ENCODE results near the gene GMDS.

DNA sequence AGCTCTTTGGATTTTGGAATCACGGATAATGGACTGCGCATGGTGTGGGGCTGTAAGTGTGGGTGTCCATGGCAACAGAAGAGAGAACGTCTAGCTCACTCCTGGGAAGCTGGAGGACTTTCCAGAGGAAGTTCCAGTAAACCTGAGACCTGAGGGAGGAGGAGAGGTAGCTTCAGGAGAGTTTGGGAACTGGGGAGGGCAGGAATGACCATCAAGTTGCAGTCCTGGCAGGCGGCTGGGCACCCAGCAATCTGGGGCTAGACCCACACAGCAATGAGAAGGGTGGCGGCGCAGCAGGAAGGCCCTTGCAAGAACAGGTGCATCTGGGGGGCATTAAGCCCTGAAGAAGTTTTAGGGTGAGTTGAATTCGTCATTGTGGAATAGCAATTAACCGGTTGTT, 539.8 kb downstream of the GMDS start:
- TF ChIP-seq, protein P1, sequence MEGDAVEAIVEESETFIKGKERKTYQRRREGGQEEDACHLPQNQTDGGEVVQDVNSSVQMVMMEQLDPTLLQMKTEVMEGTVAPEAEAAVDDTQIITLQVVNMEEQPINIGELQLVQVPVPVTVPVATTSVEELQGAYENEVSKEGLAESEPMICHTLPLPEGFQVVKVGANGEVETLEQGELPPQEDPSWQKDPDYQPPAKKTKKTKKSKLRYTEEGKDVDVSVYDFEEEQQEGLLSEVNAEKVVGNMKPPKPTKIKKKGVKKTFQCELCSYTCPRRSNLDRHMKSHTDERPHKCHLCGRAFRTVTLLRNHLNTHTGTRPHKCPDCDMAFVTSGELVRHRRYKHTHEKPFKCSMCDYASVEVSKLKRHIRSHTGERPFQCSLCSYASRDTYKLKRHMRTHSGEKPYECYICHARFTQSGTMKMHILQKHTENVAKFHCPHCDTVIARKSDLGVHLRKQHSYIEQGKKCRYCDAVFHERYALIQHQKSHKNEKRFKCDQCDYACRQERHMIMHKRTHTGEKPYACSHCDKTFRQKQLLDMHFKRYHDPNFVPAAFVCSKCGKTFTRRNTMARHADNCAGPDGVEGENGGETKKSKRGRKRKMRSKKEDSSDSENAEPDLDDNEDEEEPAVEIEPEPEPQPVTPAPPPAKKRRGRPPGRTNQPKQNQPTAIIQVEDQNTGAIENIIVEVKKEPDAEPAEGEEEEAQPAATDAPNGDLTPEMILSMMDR (IDR thresholded peaks at IDR 0.05; ENCODE audit: low read length): no peak
- TF ChIP-seq EZH2 (optimal IDR thresholded peaks at IDR 0.05; ENCODE audit: low read depth, low read length) (no peak), EZH2phosphoT487 (IDR thresholded peaks at IDR 0.05; ENCODE audit: low read length) (no peak)
